ENCODE measurements around the gene RPS25.
"Not testable (repeated sequence)": the region's sequence is repeated elsewhere in the genome, so short reads cannot be mapped to it uniquely, and the experiment has no call there.

Gene RPS25

DNA sequence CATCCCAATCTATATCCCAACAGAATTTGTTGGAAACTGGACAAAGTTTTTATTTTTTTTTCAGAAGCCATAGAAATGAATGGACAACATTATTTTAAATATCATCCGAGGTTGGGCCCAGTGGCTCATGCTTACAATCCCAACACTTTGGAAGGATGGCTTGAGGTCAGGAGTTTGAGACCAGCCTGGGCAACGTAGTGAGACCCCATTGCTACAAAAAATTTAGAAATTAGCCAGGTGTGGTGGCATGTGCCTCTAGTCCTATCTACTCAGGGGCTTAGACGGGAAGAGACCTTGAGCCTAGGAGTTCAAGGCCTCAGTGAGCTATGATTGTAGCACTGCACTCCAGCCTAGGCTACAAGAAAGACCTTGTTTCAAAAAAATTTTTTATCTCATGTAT lies 16.7 kb upstream of the RPS25 start:
- no peaks in the 10 kb centered on the region for H3K9me3 ChIP-seq
- no peak overlapping the region for H3K4me3 ChIP-seq (ENCODE audit: low read depth in 1 of 2, low read length in 1 of 2)
- no peaks in the 10 kb centered on the region for H3K27me3 ChIP-seq
- TF ChIP-seq, protein P1, sequence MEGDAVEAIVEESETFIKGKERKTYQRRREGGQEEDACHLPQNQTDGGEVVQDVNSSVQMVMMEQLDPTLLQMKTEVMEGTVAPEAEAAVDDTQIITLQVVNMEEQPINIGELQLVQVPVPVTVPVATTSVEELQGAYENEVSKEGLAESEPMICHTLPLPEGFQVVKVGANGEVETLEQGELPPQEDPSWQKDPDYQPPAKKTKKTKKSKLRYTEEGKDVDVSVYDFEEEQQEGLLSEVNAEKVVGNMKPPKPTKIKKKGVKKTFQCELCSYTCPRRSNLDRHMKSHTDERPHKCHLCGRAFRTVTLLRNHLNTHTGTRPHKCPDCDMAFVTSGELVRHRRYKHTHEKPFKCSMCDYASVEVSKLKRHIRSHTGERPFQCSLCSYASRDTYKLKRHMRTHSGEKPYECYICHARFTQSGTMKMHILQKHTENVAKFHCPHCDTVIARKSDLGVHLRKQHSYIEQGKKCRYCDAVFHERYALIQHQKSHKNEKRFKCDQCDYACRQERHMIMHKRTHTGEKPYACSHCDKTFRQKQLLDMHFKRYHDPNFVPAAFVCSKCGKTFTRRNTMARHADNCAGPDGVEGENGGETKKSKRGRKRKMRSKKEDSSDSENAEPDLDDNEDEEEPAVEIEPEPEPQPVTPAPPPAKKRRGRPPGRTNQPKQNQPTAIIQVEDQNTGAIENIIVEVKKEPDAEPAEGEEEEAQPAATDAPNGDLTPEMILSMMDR (IDR thresholded peaks at IDR 0.05), result no peak
- no peaks in the 10 kb centered on the region for H3K36me3 ChIP-seq
- peaks cover 10 to 15% of the 10 kb centered on the region in 2 experiments for H3K4me1 ChIP-seq (ENCODE audit: control insufficient read depth in 1 of 2, insufficient read depth in 1 of 2, low read depth in 1 of 2, low read length in 1 of 2)
- no peak overlapping the region for H3K27ac ChIP-seq

- H3K27me3 ChIP-seq; H3K36me3 ChIP-seq; H3K27ac ChIP-seq; H3K4me3 ChIP-seq (ENCODE audit: low read depth in 1 of 2, low read length in 1 of 2); H3K9me3 ChIP-seq: not testable (repeated sequence)
- H3K4me1 ChIP-seq (ENCODE audit: control insufficient read depth in 1 of 2, insufficient read depth in 1 of 2, low read depth in 1 of 2, low read length in 1 of 2), result peaks cover 18 to 20% of the 10 kb centered on the region in 2 experiments
Observed at GRCh38 chr11:119033421-119033820, 15.3 kb upstream of the RPS25 start.

- Histone ChIP-seq H3K36me3 (no peaks in the 10 kb centered on the region), H3K27ac (no peak overlapping the region), H3K4me1 (ENCODE audit: control insufficient read depth in 1 of 2, insufficient read depth in 1 of 2, low read depth in 1 of 2, low read length in 1 of 2) (peaks cover 18 to 20% of the 10 kb centered on the region in 2 experiments), H3K27me3 (no peaks in the 10 kb centered on the region), H3K4me3 (ENCODE audit: low read depth in 1 of 2, low read length in 1 of 2) (no peak overlapping the region), H3K9me3 (no peaks in the 10 kb centered on the region)
- TF ChIP-seq, protein P1 (IDR thresholded peaks at IDR 0.05), result no peak
Observed at GRCh38 chr11:119031912-119032280, 13.8 kb upstream of the RPS25 start.

- peaks cover 18 to 20% of the 10 kb centered on the region in 2 experiments for H3K4me1 ChIP-seq (ENCODE audit: control insufficient read depth in 1 of 2, insufficient read depth in 1 of 2, low read depth in 1 of 2, low read length in 1 of 2)
- H3K27ac ChIP-seq, result peak within 1 kb of the TSS; percentile 64
- H3K9me3 ChIP-seq, result no peaks in the 10 kb centered on the region
- H3K4me3 ChIP-seq (ENCODE audit: low read depth in 1 of 2, low read length in 1 of 2), result peak within 1 kb of the TSS; percentile 90 to 95
- no peaks in the 10 kb centered on the region for H3K27me3 ChIP-seq
- H3K36me3 ChIP-seq, result peaks cover 10% of the 10 kb centered on the region
- TF ChIP-seq, protein P1 (IDR thresholded peaks at IDR 0.05), result peak; percentile 96
Observed at GRCh38 chr11:119030329-119031047, 12.3 kb upstream of the RPS25 start, which contains the start of gene SLC37A4. Gene SLC37A4, minus strand, starts transcription at chr11:119030877.

DNA sequence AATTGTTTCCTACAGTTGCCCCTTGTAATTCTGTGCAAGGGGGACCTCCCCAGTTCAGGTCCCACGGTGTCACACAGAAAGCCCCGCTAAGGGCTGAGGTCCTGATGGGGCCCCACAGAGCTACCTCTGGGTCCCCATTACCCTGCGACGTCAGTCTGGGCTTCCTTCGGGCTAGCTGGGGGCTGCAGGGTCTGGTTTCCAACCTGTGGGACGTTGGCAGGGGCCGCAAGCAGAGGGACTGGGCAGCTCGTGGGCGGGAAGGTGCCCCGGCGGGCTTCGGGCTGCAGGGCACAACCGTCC lies 11.8 kb upstream of the RPS25 start:
- Histone ChIP-seq H3K4me1 (ENCODE audit: control insufficient read depth in 1 of 2, insufficient read depth in 1 of 2, low read depth in 1 of 2, low read length in 1 of 2) (peaks cover 18 to 20% of the 10 kb centered on the region in 2 experiments), H3K4me3 (ENCODE audit: low read depth in 1 of 2, low read length in 1 of 2) (peak overlapping the region; percentile 90 to 95), H3K9me3 (no peaks in the 10 kb centered on the region), H3K27me3 (no peaks in the 10 kb centered on the region), H3K36me3 (peaks cover 15% of the 10 kb centered on the region), H3K27ac (peak overlapping the region; percentile 64)
- TF ChIP-seq, protein P1 (IDR thresholded peaks at IDR 0.05), result no peak

GRCh38 chr11:119029340-119030028 lies 11.3 kb upstream of the RPS25 start:
- peak overlapping the region; percentile 13 for H3K27ac ChIP-seq
- no peaks in the 10 kb centered on the region for H3K27me3 ChIP-seq
- no peaks in the 10 kb centered on the region for H3K9me3 ChIP-seq
- peaks cover 20% of the 10 kb centered on the region for H3K36me3 ChIP-seq
- TF ChIP-seq, protein P1 (IDR thresholded peaks at IDR 0.05), result no peak
- H3K4me1 ChIP-seq (ENCODE audit: control insufficient read depth in 1 of 2, insufficient read depth in 1 of 2, low read depth in 1 of 2, low read length in 1 of 2), result peaks cover 18 to 20% of the 10 kb centered on the region in 2 experiments
- peak overlapping the region; percentile 90 to 95 for H3K4me3 ChIP-seq (ENCODE audit: low read depth in 1 of 2, low read length in 1 of 2)
